Ishikawa (cell line): Measurements from ENCODE around the gene CALU.

Experiments
- CEBPB ChIP-seq: IDR thresholded peaks from 2 replicates; pipeline ENCODE4 v1.6.1; 2012
- CREB1 ChIP-seq: IDR thresholded peaks from 2 replicates; pipeline ENCODE4 v1.6.1; 2012; ENCODE audit warnings: low read depth
- EGR1 ChIP-seq: IDR thresholded peaks from 2 replicates; pipeline ENCODE4 v1.6.1; 2012
- EP300 ChIP-seq: IDR thresholded peaks from 2 replicates; pipeline ENCODE4 v1.6.1; 2012; ENCODE audit warnings: borderline replicate concordance
- FOXM1 ChIP-seq: IDR thresholded peaks from 2 replicates; pipeline ENCODE4 v1.6.1; 2012; ENCODE audit warnings: low read depth, borderline replicate concordance
- MAX ChIP-seq: IDR thresholded peaks from 2 replicates; pipeline ENCODE4 v1.6.1; 2012
- NFIC ChIP-seq: IDR thresholded peaks from 2 replicates; pipeline ENCODE4 v1.6.1; 2012
- RAD21 ChIP-seq: IDR thresholded peaks from 2 replicates; pipeline ENCODE4 v1.6.1; 2012; ENCODE audit warnings: low read depth
- TAF1 ChIP-seq: IDR thresholded peaks from 2 replicates; pipeline ENCODE4 v1.6.1; 2012; ENCODE audit warnings: low read depth, mild to moderate bottlenecking
- TCF12 ChIP-seq: IDR thresholded peaks from 2 replicates; pipeline ENCODE4 v1.6.1; 2012; ENCODE audit warnings: low read depth
- TEAD4 ChIP-seq: IDR thresholded peaks from 2 replicates; pipeline ENCODE4 v1.6.1; 2012
- YY1 ChIP-seq: IDR thresholded peaks from 2 replicates; pipeline ENCODE4 v1.6.1; 2012; ENCODE audit warnings: low read depth
- ZBTB7A ChIP-seq: IDR thresholded peaks from 2 replicates; pipeline ENCODE4 v1.6.1; 2012; ENCODE audit warnings: low read depth
- TF ChIP-seq, protein P1 (sequence below): IDR thresholded peaks from 2 replicates; pipeline ENCODE4 v1.6.1; 2012; ENCODE audit warnings: low read depth, mild to moderate bottlenecking
- TF ChIP-seq, protein P2 (sequence below): IDR thresholded peaks from 2 replicates; pipeline ENCODE4 v1.6.1; 2012

CALU gene

DNA sequence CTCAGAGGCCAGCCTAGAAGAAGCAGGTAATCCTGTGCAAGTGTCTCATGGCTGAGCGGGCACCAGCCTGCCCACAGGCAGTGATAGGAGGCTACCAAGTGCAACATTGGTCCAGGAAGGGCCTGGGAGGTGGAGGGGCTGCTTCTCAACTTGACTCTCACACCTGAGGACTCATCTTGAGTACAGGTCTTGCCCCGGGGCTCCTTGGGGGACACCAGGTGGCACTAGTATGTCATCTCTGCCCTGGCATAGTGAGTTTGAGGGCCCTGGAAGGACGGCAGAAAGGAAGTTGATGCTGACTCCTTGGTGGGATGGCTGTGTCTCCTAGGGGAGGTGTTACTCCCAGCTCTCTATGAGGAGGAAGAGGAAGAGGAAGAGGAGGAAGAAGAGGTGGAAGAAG, 54.9 kb downstream of the CALU start:
- TF ChIP-seq, protein P1, sequence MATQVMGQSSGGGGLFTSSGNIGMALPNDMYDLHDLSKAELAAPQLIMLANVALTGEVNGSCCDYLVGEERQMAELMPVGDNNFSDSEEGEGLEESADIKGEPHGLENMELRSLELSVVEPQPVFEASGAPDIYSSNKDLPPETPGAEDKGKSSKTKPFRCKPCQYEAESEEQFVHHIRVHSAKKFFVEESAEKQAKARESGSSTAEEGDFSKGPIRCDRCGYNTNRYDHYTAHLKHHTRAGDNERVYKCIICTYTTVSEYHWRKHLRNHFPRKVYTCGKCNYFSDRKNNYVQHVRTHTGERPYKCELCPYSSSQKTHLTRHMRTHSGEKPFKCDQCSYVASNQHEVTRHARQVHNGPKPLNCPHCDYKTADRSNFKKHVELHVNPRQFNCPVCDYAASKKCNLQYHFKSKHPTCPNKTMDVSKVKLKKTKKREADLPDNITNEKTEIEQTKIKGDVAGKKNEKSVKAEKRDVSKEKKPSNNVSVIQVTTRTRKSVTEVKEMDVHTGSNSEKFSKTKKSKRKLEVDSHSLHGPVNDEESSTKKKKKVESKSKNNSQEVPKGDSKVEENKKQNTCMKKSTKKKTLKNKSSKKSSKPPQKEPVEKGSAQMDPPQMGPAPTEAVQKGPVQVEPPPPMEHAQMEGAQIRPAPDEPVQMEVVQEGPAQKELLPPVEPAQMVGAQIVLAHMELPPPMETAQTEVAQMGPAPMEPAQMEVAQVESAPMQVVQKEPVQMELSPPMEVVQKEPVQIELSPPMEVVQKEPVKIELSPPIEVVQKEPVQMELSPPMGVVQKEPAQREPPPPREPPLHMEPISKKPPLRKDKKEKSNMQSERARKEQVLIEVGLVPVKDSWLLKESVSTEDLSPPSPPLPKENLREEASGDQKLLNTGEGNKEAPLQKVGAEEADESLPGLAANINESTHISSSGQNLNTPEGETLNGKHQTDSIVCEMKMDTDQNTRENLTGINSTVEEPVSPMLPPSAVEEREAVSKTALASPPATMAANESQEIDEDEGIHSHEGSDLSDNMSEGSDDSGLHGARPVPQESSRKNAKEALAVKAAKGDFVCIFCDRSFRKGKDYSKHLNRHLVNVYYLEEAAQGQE: no peak
- TF ChIP-seq MAX: no peak
- TF ChIP-seq TAF1: no peak
- no peak for TF ChIP-seq TEAD4
- TF ChIP-seq YY1: no peak
- TF ChIP-seq RAD21: peak; percentile 55

DNA sequence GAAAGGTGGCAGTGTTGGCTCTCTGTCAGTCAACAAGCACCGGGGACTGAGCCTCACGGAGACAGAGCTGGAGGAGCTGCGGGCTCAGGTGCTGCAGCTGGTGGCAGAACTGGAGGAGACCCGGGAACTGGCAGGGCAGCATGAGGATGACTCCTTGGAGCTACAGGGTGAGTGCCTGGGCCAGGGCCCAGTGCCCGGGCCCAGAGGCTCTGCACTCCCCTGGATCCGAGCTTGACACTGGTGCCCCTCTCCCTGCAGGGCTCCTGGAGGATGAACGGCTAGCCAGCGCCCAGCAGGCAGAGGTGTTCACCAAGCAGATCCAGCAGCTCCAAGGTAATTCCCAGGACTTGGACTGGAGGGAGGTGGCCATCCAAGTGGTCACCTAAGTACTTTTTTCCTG, 55.3 kb downstream of the CALU start:
- TF ChIP-seq YY1: no peak
- TF ChIP-seq FOXM1: no peak

DNA sequence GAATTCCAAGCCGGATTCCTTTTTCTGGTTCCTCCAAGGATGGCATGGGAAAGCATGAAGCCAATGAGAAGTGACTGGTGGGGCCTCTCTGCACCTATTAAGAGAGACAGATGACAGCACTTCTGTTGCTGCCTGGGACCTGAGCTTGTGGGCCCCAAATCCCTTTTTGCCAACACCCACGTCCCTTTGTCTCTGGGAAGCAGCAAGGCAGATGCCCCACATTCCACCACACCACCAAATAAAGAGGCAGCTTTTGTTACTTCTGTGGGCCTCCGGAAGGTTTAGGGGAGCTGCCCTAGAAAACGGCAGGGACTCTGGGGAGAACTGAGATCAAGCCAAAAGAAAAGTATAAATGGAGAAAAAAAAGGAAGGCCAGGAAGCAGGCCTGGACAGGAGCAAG, 56.0 kb downstream of the CALU start:
- no peak for TF ChIP-seq NFIC
- TF ChIP-seq CREB1: no peak
- TF ChIP-seq ZBTB7A: no peak
- no peak for TF ChIP-seq CEBPB
- no peak for TF ChIP-seq FOXM1
- no peak for TF ChIP-seq MAX
- TF ChIP-seq TEAD4: no peak
- TF ChIP-seq RAD21: no peak
- no peak for TF ChIP-seq TCF12
- TF ChIP-seq TAF1: no peak
- TF ChIP-seq, protein P2, sequence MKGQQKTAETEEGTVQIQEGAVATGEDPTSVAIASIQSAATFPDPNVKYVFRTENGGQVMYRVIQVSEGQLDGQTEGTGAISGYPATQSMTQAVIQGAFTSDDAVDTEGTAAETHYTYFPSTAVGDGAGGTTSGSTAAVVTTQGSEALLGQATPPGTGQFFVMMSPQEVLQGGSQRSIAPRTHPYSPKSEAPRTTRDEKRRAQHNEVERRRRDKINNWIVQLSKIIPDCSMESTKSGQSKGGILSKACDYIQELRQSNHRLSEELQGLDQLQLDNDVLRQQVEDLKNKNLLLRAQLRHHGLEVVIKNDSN: no peak
- TF ChIP-seq EGR1: no peak
- TF ChIP-seq YY1: no peak
- TF ChIP-seq EP300: no peak
- TF ChIP-seq, protein P1: no peak

GRCh38 chr7:128796327-128796726, 57.2 kb downstream of the CALU start:
- no peak for TF ChIP-seq CEBPB
- no peak for TF ChIP-seq EGR1
- TF ChIP-seq, protein P2: no peak
- TF ChIP-seq TAF1: no peak

DNA sequence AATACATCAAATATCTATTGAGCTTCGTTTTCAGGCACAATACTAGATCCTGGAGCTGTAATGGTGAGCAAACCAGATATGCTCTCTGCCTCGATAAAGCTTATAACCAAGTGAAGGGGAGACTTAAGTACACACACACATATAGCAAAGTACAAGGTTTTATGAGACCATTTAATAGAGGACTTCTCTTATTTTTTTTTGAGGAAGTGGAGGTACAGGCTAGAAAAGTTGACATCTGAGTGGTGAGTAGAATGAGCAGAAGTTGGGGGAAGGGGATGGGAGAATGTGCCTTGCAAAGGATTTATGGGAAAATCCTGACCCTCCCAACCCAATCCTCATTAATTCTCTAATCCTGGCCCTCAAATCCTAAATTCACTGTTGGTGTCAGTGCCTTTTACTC, 60.3 kb downstream of the CALU start:
- TF ChIP-seq CEBPB (no peak), YY1 (no peak), TCF12 (no peak), NFIC (no peak), TEAD4 (no peak), ZBTB7A (no peak), EP300 (no peak)

DNA sequence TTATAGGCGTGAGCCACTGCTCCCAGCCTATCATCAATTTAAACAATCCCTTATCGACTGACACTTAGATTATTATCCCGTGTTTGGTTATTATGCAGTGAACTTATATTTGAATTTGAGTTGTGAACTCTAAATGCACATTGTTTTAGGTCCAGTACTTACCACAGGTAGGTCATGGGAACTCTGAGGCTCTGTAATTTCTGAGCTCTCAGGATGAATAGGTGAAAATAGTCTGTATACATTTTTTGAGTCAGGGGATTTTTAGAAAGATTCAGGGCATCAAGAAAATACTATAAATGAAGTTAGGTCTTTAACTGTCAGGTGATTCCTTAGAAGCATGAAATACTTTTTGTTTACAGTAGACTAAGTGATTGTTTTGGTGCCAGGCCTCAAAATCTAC, 61.4 kb downstream of the CALU start:
- no peak for TF ChIP-seq EP300
- TF ChIP-seq, protein P2: no peak
- TF ChIP-seq TCF12: no peak
- TF ChIP-seq FOXM1: no peak
- no peak for TF ChIP-seq TAF1
- no peak for TF ChIP-seq CREB1
- TF ChIP-seq MAX: no peak
- TF ChIP-seq ZBTB7A: no peak
- TF ChIP-seq TEAD4: no peak
- no peak for TF ChIP-seq CEBPB
- TF ChIP-seq, protein P1: no peak
- TF ChIP-seq YY1: no peak
- no peak for TF ChIP-seq RAD21
- TF ChIP-seq EGR1: no peak
- no peak for TF ChIP-seq NFIC
